ENCODE data around the gene UQCR10.

Gene UQCR10

GRCh38 chr22:29765905-29766631, 1.1 kb upstream of the UQCR10 start:
- DNase-seq = peak; percentile 21

- peak; percentile 97 for DNase-seq
Observed at GRCh38 chr22:29766632-29767170, 468 bp upstream of the UQCR10 start, which contains the start of gene ZMAT5. TSS of gene ZMAT5 (minus strand) at chr22:29767007. CDS start at chr22:29748544, 18,463 bp downstream.

GRCh38 chr22:29768052-29768693, 1.0 kb downstream of the UQCR10 start:
- peak; percentile 9 for DNase-seq

- DNase-seq = no peak
Observed at GRCh38 chr22:29769723-29770321, 2.7 kb downstream of the UQCR10 start.

GRCh38 chr22:29772170-29772641, 5.0 kb downstream of the UQCR10 start:
- DNase-seq = peak; percentile 22

- DNase-seq = no peak
Observed at GRCh38 chr22:29773233-29773632, 6.1 kb downstream of the UQCR10 start.

GRCh38 chr22:29780220-29780619, 13.1 kb downstream of the UQCR10 start:
- no peak for DNase-seq

- no peak for DNase-seq
Observed at GRCh38 chr22:29780748-29781676, 13.8 kb downstream of the UQCR10 start.

- DNase-seq = no peak
Observed at GRCh38 chr22:29782061-29782845, 15.1 kb downstream of the UQCR10 start.

- no peak for DNase-seq
Observed at GRCh38 chr22:29784451-29785361, 17.5 kb downstream of the UQCR10 start.

GRCh38 chr22:29786031-29786430, 18.9 kb downstream of the UQCR10 start:
- no peak for DNase-seq

- DNase-seq = no peak
Observed at GRCh38 chr22:29787371-29787980, 20.3 kb downstream of the UQCR10 start.

GRCh38 chr22:29788339-29789279, 21.4 kb downstream of the UQCR10 start:
- no peak for DNase-seq

- DNase-seq = no peak
Observed at GRCh38 chr22:29790061-29790460, 22.9 kb downstream of the UQCR10 start.

- no peak for DNase-seq
Observed at GRCh38 chr22:29793396-29793795, 26.2 kb downstream of the UQCR10 start.

GRCh38 chr22:29795663-29796062, 28.5 kb downstream of the UQCR10 start:
- no peak for DNase-seq

GRCh38 chr22:29797351-29797750, 30.2 kb downstream of the UQCR10 start:
- DNase-seq = peak; percentile 72

- no peak for DNase-seq
Observed at GRCh38 chr22:29798318-29798717, 31.1 kb downstream of the UQCR10 start.

GRCh38 chr22:29798801-29799200, 31.6 kb downstream of the UQCR10 start:
- DNase-seq = no peak

Measured in suppressor macrophage treated with lipopolysaccharide for 4 hours (primary cell).